ENCODE data around the gene NEU3. TPM values are rescaled to one million over a fixed set of nuclear protein-coding genes. Genes with fewer than 3 reads are reported as not detected.
"Not testable (repeated sequence)": the region's sequence is repeated elsewhere in the genome, so short reads cannot be mapped to it uniquely, and the experiment has no call there.

Gene NEU3
- polyA plus RNA-seq, 3 donors from 2014 or later, result 1.5 to 4.6 (median 2.0) TPM

- H3K9me3 Mint-ChIP-seq, result no peaks in the 10 kb centered on the region
- DNase-seq, result no peak
- no peaks in the 10 kb centered on the region for H3K27me3 Mint-ChIP-seq (ENCODE audit: low read depth in 3 of 3)
- no peak overlapping the region for H3K27ac Mint-ChIP-seq
- H3K4me1 Mint-ChIP-seq, result peaks cover 77 to 97% of the 10 kb centered on the region in 2 donors
- peaks cover 0 to 4% (median 0%) of the 10 kb centered on the region in 3 donors for H3K36me3 Mint-ChIP-seq
- H3K4me3 Mint-ChIP-seq, result no peak overlapping the region
These were observed 32.2 kb upstream of the NEU3 start for GRCh38 chr11:74956397-74957015.

- no peak for DNase-seq
- H3K4me1 Mint-ChIP-seq, result peaks cover 82 to 97% of the 10 kb centered on the region in 2 donors
- peaks cover 0 to 4% (median 0%) of the 10 kb centered on the region in 3 donors for H3K36me3 Mint-ChIP-seq
- peak overlapping the region in 1 of 6 donors; percentile 20 for H3K27ac Mint-ChIP-seq
- no peaks in the 10 kb centered on the region for H3K9me3 Mint-ChIP-seq
- no peak overlapping the region for H3K4me3 Mint-ChIP-seq
- H3K27me3 Mint-ChIP-seq (ENCODE audit: low read depth in 3 of 3), result no peaks in the 10 kb centered on the region
These were observed 30.6 kb upstream of the NEU3 start for GRCh38 chr11:74957937-74958629.

GRCh38 chr11:74960128-74960527, 28.6 kb upstream of the NEU3 start:
- not testable (repeated sequence) for H3K4me3 Mint-ChIP-seq; DNase-seq; H3K9me3 Mint-ChIP-seq; H3K27me3 Mint-ChIP-seq (ENCODE audit: low read depth in 3 of 3); H3K36me3 Mint-ChIP-seq
- peaks cover 70 to 96% of the 10 kb centered on the region in 2 donors for H3K4me1 Mint-ChIP-seq
- peak overlapping the region in 2 of 6 donors; percentile 41 to 64 for H3K27ac Mint-ChIP-seq

GRCh38 chr11:74966651-74967050, 22.1 kb upstream of the NEU3 start:
- DNase-seq, result no peak
- Mint-ChIP-seq H3K27ac (peak overlapping the region in 3 of 6 donors; percentile 5 to 28 (median 9)), H3K9me3 (no peaks in the 10 kb centered on the region), H3K36me3 (peaks cover 0 to 11% (median 7%) of the 10 kb centered on the region in 3 donors), H3K4me3 (no peak overlapping the region), H3K4me1 (peaks cover 23 to 51% of the 10 kb centered on the region in 2 donors), H3K27me3 (ENCODE audit: low read depth in 3 of 3) (no peaks in the 10 kb centered on the region)

- no peak for DNase-seq
- Mint-ChIP-seq H3K27me3 (ENCODE audit: low read depth in 3 of 3) (no peaks in the 10 kb centered on the region), H3K4me1 (peaks cover 12 to 35% of the 10 kb centered on the region in 2 donors), H3K4me3 (no peak overlapping the region), H3K9me3 (no peaks in the 10 kb centered on the region), H3K36me3 (peaks cover 17 to 36% (median 26%) of the 10 kb centered on the region in 3 donors), H3K27ac (no peak overlapping the region)
These were observed 17.8 kb upstream of the NEU3 start for GRCh38 chr11:74970852-74971395.

GRCh38 chr11:74971424-74971823, 17.3 kb upstream of the NEU3 start:
- Mint-ChIP-seq H3K4me3 (no peak overlapping the region), H3K36me3 (peaks cover 17 to 38% (median 26%) of the 10 kb centered on the region in 3 donors), H3K27me3 (ENCODE audit: low read depth in 3 of 3) (no peaks in the 10 kb centered on the region), H3K9me3 (no peaks in the 10 kb centered on the region), H3K4me1 (peaks cover 12 to 33% of the 10 kb centered on the region in 2 donors), H3K27ac (peak overlapping the region in 3 of 6 donors; percentile 5 to 64 (median 22))
- DNase-seq, result no peak

GRCh38 chr11:74978041-74978440, 10.7 kb upstream of the NEU3 start:
- Mint-ChIP-seq H3K27me3 (ENCODE audit: low read depth in 3 of 3) (no peaks in the 10 kb centered on the region), H3K4me3 (no peak overlapping the region), H3K36me3 (peaks cover 16 to 39% (median 16%) of the 10 kb centered on the region in 3 donors), H3K27ac (no peak overlapping the region), H3K4me1 (peaks cover 7 to 14% of the 10 kb centered on the region in 2 donors), H3K9me3 (no peaks in the 10 kb centered on the region)
- DNase-seq, result no peak

GRCh38 chr11:74980634-74981033, 8.1 kb upstream of the NEU3 start:
- DNase-seq, result no peak
- H3K27me3 Mint-ChIP-seq (ENCODE audit: low read depth in 3 of 3), result no peaks in the 10 kb centered on the region
- no peaks in the 10 kb centered on the region for H3K4me1 Mint-ChIP-seq
- peak overlapping the region in 1 of 6 donors; percentile 40 for H3K27ac Mint-ChIP-seq
- peaks cover 0 to 19% (median 0%) of the 10 kb centered on the region in 3 donors for H3K36me3 Mint-ChIP-seq
- H3K4me3 Mint-ChIP-seq, result no peak overlapping the region
- H3K9me3 Mint-ChIP-seq, result no peaks in the 10 kb centered on the region

- no peak overlapping the region for H3K27ac Mint-ChIP-seq
- H3K9me3 Mint-ChIP-seq, result no peaks in the 10 kb centered on the region
- peaks cover 0 to 3% (median 0%) of the 10 kb centered on the region in 3 donors for H3K27me3 Mint-ChIP-seq (ENCODE audit: low read depth in 3 of 3)
- H3K36me3 Mint-ChIP-seq, result peaks cover 0 to 12% (median 0%) of the 10 kb centered on the region in 3 donors
- no peak for DNase-seq
- no peaks in the 10 kb centered on the region for H3K4me1 Mint-ChIP-seq
- no peak overlapping the region for H3K4me3 Mint-ChIP-seq
These were observed 6.8 kb upstream of the NEU3 start for GRCh38 chr11:74981888-74982287.

GRCh38 chr11:74984070-74984469, 4.7 kb upstream of the NEU3 start:
- Mint-ChIP-seq H3K27ac (no peak overlapping the region), H3K4me3 (no peak overlapping the region), H3K4me1 (peaks cover 2 to 5% of the 10 kb centered on the region in 2 donors), H3K36me3 (peaks cover 0 to 12% (median 0%) of the 10 kb centered on the region in 3 donors), H3K27me3 (ENCODE audit: low read depth in 3 of 3) (peaks cover 0 to 9% (median 3%) of the 10 kb centered on the region in 3 donors), H3K9me3 (no peaks in the 10 kb centered on the region)
- no peak for DNase-seq

GRCh38 chr11:74984730-74985129, 4.0 kb upstream of the NEU3 start:
- Mint-ChIP-seq H3K4me1 (peaks cover 9 to 12% of the 10 kb centered on the region in 2 donors), H3K27ac (peak overlapping the region in 1 of 6 donors; percentile 15), H3K4me3 (no peak overlapping the region), H3K27me3 (ENCODE audit: low read depth in 3 of 3) (peaks cover 0 to 9% (median 3%) of the 10 kb centered on the region in 3 donors), H3K36me3 (peaks cover 0 to 12% (median 0%) of the 10 kb centered on the region in 3 donors), H3K9me3 (no peaks in the 10 kb centered on the region)
- DNase-seq, result no peak

- Mint-ChIP-seq H3K9me3 (no peaks in the 10 kb centered on the region), H3K4me1 (peaks cover 33% of the 10 kb centered on the region in 2 donors), H3K27me3 (ENCODE audit: low read depth in 3 of 3) (peaks cover 0 to 9% (median 3%) of the 10 kb centered on the region in 3 donors), H3K27ac (peak overlapping the region; percentile 71 to 95 (median 84)), H3K36me3 (peaks cover 0 to 5% (median 0%) of the 10 kb centered on the region in 3 donors), H3K4me3 (peak overlapping the region; percentile 92 to 96 (median 92))
- DNase-seq, result peak in 2 of 3 donors; percentile 0 to 6
These were observed 516 bp downstream of the NEU3 start for GRCh38 chr11:74989260-74989638.

GRCh38 chr11:74990150-74990549, 1.4 kb downstream of the NEU3 start:
- not testable (repeated sequence) for H3K9me3 Mint-ChIP-seq; H3K27me3 Mint-ChIP-seq (ENCODE audit: low read depth in 3 of 3); DNase-seq
- H3K4me1 Mint-ChIP-seq, result peaks cover 33% of the 10 kb centered on the region in 2 donors
- H3K36me3 Mint-ChIP-seq, result peaks cover 0 to 11% (median 0%) of the 10 kb centered on the region in 3 donors
- peak overlapping the region in 3 of 6 donors; percentile 16 to 74 (median 23) for H3K27ac Mint-ChIP-seq
- peak overlapping the region in 4 of 5 donors; percentile 61 to 96 (median 92) for H3K4me3 Mint-ChIP-seq

GRCh38 chr11:74990941-74991340, 2.2 kb downstream of the NEU3 start:
- peak overlapping the region in 1 of 5 donors; percentile 41 for H3K4me3 Mint-ChIP-seq
- H3K27me3 Mint-ChIP-seq (ENCODE audit: low read depth in 3 of 3), result peaks cover 0 to 9% (median 3%) of the 10 kb centered on the region in 3 donors
- H3K27ac Mint-ChIP-seq, result peak overlapping the region in 4 of 6 donors; percentile 16 to 79 (median 20)
- H3K36me3 Mint-ChIP-seq, result peaks cover 0 to 14% (median 0%) of the 10 kb centered on the region in 3 donors
- no peaks in the 10 kb centered on the region for H3K9me3 Mint-ChIP-seq
- H3K4me1 Mint-ChIP-seq, result peaks cover 33% of the 10 kb centered on the region in 2 donors
- no peak for DNase-seq

Data from immature natural killer cell (primary cell).